Right cardiac atrium (tissue), 5 donors: ENCODE measurements around the gene PACRG. TPM values are rescaled to one million over a fixed set of nuclear protein-coding genes. Genes with fewer than 3 reads are reported as not detected.

ENCODE experiments used
- ATAC-seq, 2 donors: fragments of 200-7000 bp; cut with Tn5 transposase; one replicate each; pipeline versions ENCODE4 v1.8.0 to v1.9.1; 2020; ENCODE audit warnings: moderate library complexity in 2 of 2, mild to moderate bottlenecking in 1 of 2
- DNase-seq, 3 donors: peaks; one replicate each; pipeline ENCODE4 v3.0.0-alpha.2; 2020
- H3K27ac ChIP-seq: one replicate; pipeline ENCODE4 v1.5.1; 2013; ENCODE audit warnings: mild to moderate bottlenecking, low read length, control low read depth, moderate library complexity
- H3K27me3 ChIP-seq: one replicate; pipeline ENCODE4 v1.6.1; 2013; ENCODE audit not compliant: control insufficient read depth, insufficient read depth
- H3K4me1 ChIP-seq: one replicate; pipeline ENCODE4 v1.6.1; 2013; ENCODE audit warnings: low read length; ENCODE audit not compliant: control insufficient read depth, insufficient read depth
- H3K4me3 ChIP-seq: one replicate; pipeline ENCODE4 v1.5.1; 2013; ENCODE audit warnings: low read length, control low read depth
- H3K9me3 ChIP-seq: one replicate; pipeline ENCODE4 v1.6.1; 2013; ENCODE audit warnings: low read length; ENCODE audit not compliant: control insufficient read depth
- WGBS: extraction: QIAGEN DNeasy Blood & Tissue Kit; methylation state at CpG from one replicate; pipeline ENCODE4 v1.1.7; 2013; 5-methylcytosine and 5-hydroxymethylcytosine counted together
- intact Hi-C, 4 donors: fragments of 100-400 bp; cut with DNase I; formaldehyde crosslinking; loops; one replicate each; pipeline versions ENCODE4 v1.11.0 to v1.14.0; 2022 to 2023
- polyA plus RNA-seq: library from polyadenylated mRNA; stranded (reverse); fragments of 200-250 nt; gene quantifications from one replicate; pipeline ENCODE4 v1.2.3, GENCODE V29; 2013
- total RNA-seq, 4 donors: library from RNA; stranded (reverse); fragmentation: NEBNext Ultra II Directional; extraction: Animal tissue kit (Norgen Biotek cat#: 25700); gene quantifications; one replicate each; pipeline ENCODE4 v1.2.1, GENCODE V29; 2021
- donor health status: healthy with polysubstance abuse.
- donor health status: DM: no; HTN: yes; CAD: no.
- donor health status: DM: no; HTN: no; CAD: no.
- donor health status: DM: no; HTN: yes; CAD: no; lungs with severe emphysema.
- donor health status: DM: yes; HTN: yes; CAD: no.

Gene PACRG
- total and polyA plus RNA-seq, 5 donors = 3.9 to 9.4 (median 4.9) TPM

GRCh38 chr6:162863821-162864220, 136.0 kb downstream of the PACRG start:
- no peaks in the 10 kb centered on the region for H3K27me3 ChIP-seq
- WGBS = 75% methylated on average over 1 of the region's 1 CpG
- no peaks in the 10 kb centered on the region for H3K4me1 ChIP-seq
- intact Hi-C loops = no loop called here
- DNase-seq = no peak
- ATAC-seq = no peak
- H3K9me3 ChIP-seq = no peaks in the 10 kb centered on the region
- no peak overlapping the region for H3K27ac ChIP-seq
- H3K4me3 ChIP-seq = no peak overlapping the region

- intact Hi-C loops = no loop called here
- no peaks in the 10 kb centered on the region for H3K9me3 ChIP-seq
- 56% methylated on average over 5 of the region's 5 CpGs for WGBS
These were observed 137.1 kb downstream of the PACRG start for GRCh38 chr6:162864911-162865310.

GRCh38 chr6:162866656-162867055, 138.9 kb downstream of the PACRG start:
- no peak for ATAC-seq
- no peak for DNase-seq
- 32% methylated on average over 1 of the region's 1 CpG for WGBS
- no peak overlapping the region for H3K27ac ChIP-seq
- intact Hi-C loops = no loop called here
- H3K4me3 ChIP-seq = no peak overlapping the region
- H3K27me3 ChIP-seq = no peaks in the 10 kb centered on the region
- H3K4me1 ChIP-seq = no peaks in the 10 kb centered on the region
- H3K9me3 ChIP-seq = no peaks in the 10 kb centered on the region

More at GRCh38 chr6:162864911-162865310, 137.1 kb downstream of the PACRG start:
- Histone ChIP-seq H3K27me3 (no peaks in the 10 kb centered on the region), H3K27ac (no peak overlapping the region), H3K4me3 (no peak overlapping the region), H3K4me1 (no peaks in the 10 kb centered on the region)
- ATAC-seq (no peak), DNase-seq (no peak)

- H3K4me3 ChIP-seq = no peak overlapping the region
- DNase-seq (no peak), ATAC-seq (no peak)
- no peaks in the 10 kb centered on the region for H3K9me3 ChIP-seq
- H3K27ac ChIP-seq = no peak overlapping the region
- no peaks in the 10 kb centered on the region for H3K4me1 ChIP-seq
- intact Hi-C loops = no loop called here
- WGBS = 93% methylated on average over 18 of the region's 18 CpGs
- H3K27me3 ChIP-seq = no peaks in the 10 kb centered on the region
These were observed 140.6 kb downstream of the PACRG start for GRCh38 chr6:162868397-162868796.

- Histone ChIP-seq H3K4me1 (no peaks in the 10 kb centered on the region), H3K9me3 (no peaks in the 10 kb centered on the region), H3K4me3 (no peak overlapping the region), H3K27ac (no peak overlapping the region), H3K27me3 (no peaks in the 10 kb centered on the region)
- DNase-seq (no peak), ATAC-seq (no peak)
- intact Hi-C loops = no loop called here
- WGBS = 64% methylated on average over 1 of the region's 1 CpG
These were observed 144.2 kb downstream of the PACRG start for GRCh38 chr6:162871966-162872365.

- WGBS = 67% methylated on average over 2 of the region's 2 CpGs
- Histone ChIP-seq H3K4me1 (no peaks in the 10 kb centered on the region), H3K9me3 (no peaks in the 10 kb centered on the region), H3K4me3 (no peak overlapping the region), H3K27ac (no peak overlapping the region), H3K27me3 (no peaks in the 10 kb centered on the region)
- intact Hi-C loops = no loop called here
- no peak for ATAC-seq
- DNase-seq = no peak
These were observed 145.8 kb downstream of the PACRG start for GRCh38 chr6:162873537-162873936.

GRCh38 chr6:162875070-162875469, 147.3 kb downstream of the PACRG start:
- Histone ChIP-seq H3K9me3 (no peaks in the 10 kb centered on the region), H3K27me3 (no peaks in the 10 kb centered on the region), H3K4me3 (no peak overlapping the region), H3K4me1 (no peaks in the 10 kb centered on the region), H3K27ac (no peak overlapping the region)
- ATAC-seq = no peak
- intact Hi-C loops = no loop called here
- 96% methylated on average over 2 of the region's 2 CpGs for WGBS
- no peak for DNase-seq

- intact Hi-C loops = no loop called here
These were observed 155.2 kb downstream of the PACRG start for GRCh38 chr6:162882801-162883481.

GRCh38 chr6:162887981-162888689, 160.4 kb downstream of the PACRG start:
- intact Hi-C loops = no loop called here
- Histone ChIP-seq H3K27ac (no peak overlapping the region), H3K4me3 (no peak overlapping the region), H3K9me3 (no peaks in the 10 kb centered on the region), H3K4me1 (no peaks in the 10 kb centered on the region), H3K27me3 (no peaks in the 10 kb centered on the region)
- DNase-seq (peak in 1 of 3 donors; percentile 66), ATAC-seq (peak; percentile 69 to 83)
- 77% methylated on average over 15 of the region's 15 CpGs for WGBS

More at GRCh38 chr6:162882801-162883481, 155.2 kb downstream of the PACRG start:
- no peak for ATAC-seq
- Histone ChIP-seq H3K9me3 (no peaks in the 10 kb centered on the region), H3K27me3 (no peaks in the 10 kb centered on the region), H3K4me1 (no peaks in the 10 kb centered on the region), H3K4me3 (no peak overlapping the region), H3K27ac (no peak overlapping the region)
- WGBS = 91% methylated on average over 8 of the region's 8 CpGs
- no peak for DNase-seq

GRCh38 chr6:162889303-162889702, 161.5 kb downstream of the PACRG start:
- DNase-seq (no peak), ATAC-seq (no peak)
- intact Hi-C loops = no loop called here
- Histone ChIP-seq H3K27me3 (no peaks in the 10 kb centered on the region), H3K4me1 (no peaks in the 10 kb centered on the region), H3K4me3 (no peak overlapping the region), H3K9me3 (no peaks in the 10 kb centered on the region), H3K27ac (no peak overlapping the region)
- WGBS = 53% methylated on average over 1 of the region's 1 CpG

- Histone ChIP-seq H3K4me1 (no peaks in the 10 kb centered on the region), H3K9me3 (no peaks in the 10 kb centered on the region), H3K27ac (no peak overlapping the region), H3K27me3 (no peaks in the 10 kb centered on the region), H3K4me3 (no peak overlapping the region)
- intact Hi-C loops = no loop called here
- DNase-seq (no peak), ATAC-seq (no peak)
- WGBS = 89% methylated on average over 8 of the region's 8 CpGs
These were observed 170.2 kb downstream of the PACRG start for GRCh38 chr6:162898011-162898410.
